ENCODE results near the gene SVBP. TPM values are rescaled to one million over a fixed set of nuclear protein-coding genes. Genes with fewer than 3 reads are reported as not detected.

SVBP gene
- total RNA-seq, 2 donors from 2014 or later = 15.0 to 42.5 TPM

DNA sequence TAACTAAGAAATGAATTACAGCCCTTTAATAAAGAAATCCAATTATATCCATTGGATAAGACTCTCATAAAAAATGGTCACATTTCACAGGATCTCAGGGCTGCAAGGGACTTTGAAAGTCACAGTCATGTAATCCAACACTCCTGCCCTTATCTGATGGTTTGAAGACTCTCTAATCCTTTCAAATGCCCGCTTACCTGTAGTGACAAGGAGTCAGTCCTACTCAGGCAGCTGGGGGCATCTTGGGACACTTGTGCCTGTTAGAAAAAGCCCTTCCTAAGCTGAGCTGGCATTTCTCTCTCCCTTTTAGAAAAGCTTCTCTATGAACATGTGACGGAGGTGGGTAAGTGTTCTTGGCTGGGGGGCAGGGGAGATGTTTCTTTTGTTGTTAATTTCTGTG, 18.2 kb upstream of the SVBP start:
- WGBS = 83% methylated on average over 2 of the region's 2 CpGs
- TF ChIP-seq POLR2AphosphoS5 (IDR thresholded peaks at IDR 0.05) (no peak), POLR2A (IDR thresholded peaks at IDR 0.05) (no peak)
- TF ChIP-seq, protein P1, sequence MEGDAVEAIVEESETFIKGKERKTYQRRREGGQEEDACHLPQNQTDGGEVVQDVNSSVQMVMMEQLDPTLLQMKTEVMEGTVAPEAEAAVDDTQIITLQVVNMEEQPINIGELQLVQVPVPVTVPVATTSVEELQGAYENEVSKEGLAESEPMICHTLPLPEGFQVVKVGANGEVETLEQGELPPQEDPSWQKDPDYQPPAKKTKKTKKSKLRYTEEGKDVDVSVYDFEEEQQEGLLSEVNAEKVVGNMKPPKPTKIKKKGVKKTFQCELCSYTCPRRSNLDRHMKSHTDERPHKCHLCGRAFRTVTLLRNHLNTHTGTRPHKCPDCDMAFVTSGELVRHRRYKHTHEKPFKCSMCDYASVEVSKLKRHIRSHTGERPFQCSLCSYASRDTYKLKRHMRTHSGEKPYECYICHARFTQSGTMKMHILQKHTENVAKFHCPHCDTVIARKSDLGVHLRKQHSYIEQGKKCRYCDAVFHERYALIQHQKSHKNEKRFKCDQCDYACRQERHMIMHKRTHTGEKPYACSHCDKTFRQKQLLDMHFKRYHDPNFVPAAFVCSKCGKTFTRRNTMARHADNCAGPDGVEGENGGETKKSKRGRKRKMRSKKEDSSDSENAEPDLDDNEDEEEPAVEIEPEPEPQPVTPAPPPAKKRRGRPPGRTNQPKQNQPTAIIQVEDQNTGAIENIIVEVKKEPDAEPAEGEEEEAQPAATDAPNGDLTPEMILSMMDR (IDR thresholded peaks at IDR 0.05) = no peak

DNA sequence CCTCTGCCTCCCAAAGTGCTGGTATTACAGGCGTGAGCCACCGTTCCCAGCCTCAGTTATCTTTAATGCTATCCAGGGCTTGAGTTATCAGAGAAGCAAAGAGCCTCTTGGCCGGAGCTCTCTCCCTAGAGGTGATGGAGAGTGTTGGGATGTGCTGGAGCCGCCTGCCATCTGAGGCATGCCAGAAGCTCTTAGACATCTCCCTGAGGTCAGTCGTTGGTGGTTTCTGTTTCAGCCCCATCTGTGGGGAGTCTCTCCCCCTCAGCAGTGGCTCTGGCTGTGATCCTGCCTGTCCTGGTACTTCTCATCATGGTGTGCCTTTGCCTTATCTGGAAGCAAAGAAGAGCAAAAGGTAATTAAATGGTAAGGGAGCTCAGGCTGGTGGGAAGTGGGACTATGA, 17.6 kb upstream of the SVBP start:
- Histone ChIP-seq H3K9me3 (no peaks in the 10 kb centered on the region), H3K36me3 (no peaks in the 10 kb centered on the region), H3K4me1 (replicated peaks) (no peaks in the 10 kb centered on the region), H3K27ac (no peak overlapping the region), H3K4me3 (no peak overlapping the region), H3K27me3 (replicated peaks; ENCODE audit: insufficient read depth) (no peaks in the 10 kb centered on the region)
- intact Hi-C loops (cut with DNase I) = no loop called here
- 84% methylated on average over 5 of the region's 5 CpGs for WGBS
- DNase-seq (ENCODE audit: low spot score) = no peak
- TF ChIP-seq, protein P1 (IDR thresholded peaks at IDR 0.05) = no peak
- no peak for TF ChIP-seq POLR2A (IDR thresholded peaks at IDR 0.05)
- TF ChIP-seq POLR2AphosphoS5 (IDR thresholded peaks at IDR 0.05) = no peak

More for the DNA sequence above, 18.2 kb upstream of the SVBP start:
- DNase-seq (ENCODE audit: low spot score) = no peak
- no peaks in the 10 kb centered on the region for H3K27me3 ChIP-seq (replicated peaks; ENCODE audit: insufficient read depth)
- H3K4me1 ChIP-seq (replicated peaks) = no peaks in the 10 kb centered on the region
- H3K27ac ChIP-seq = no peak overlapping the region
- H3K9me3 ChIP-seq = no peaks in the 10 kb centered on the region
- intact Hi-C loops (cut with DNase I) = no loop called here
- H3K4me3 ChIP-seq = no peak overlapping the region
- H3K36me3 ChIP-seq = no peaks in the 10 kb centered on the region

DNA sequence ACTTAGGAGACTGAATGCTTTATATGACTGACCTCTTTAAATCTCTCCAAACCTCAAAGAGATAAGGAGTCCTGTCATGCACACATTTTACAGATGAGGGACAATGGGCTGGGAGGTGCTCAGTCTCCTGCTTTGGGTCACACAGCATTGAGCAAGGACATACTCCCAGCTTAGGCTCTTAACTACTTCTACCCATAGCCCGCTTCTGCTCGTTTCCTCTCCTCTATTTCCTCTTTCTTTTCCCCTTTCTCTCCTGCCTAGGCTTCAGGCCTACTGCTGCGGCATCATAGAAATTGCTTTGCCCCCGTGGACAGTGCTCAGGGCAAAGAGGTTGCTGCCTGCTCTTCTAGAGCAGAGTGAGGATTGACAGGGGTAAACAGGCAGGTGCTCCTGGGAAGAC, 16.8 kb upstream of the SVBP start:
- intact Hi-C loops (cut with DNase I) = no loop called here
- Histone ChIP-seq H3K4me1 (replicated peaks) (no peaks in the 10 kb centered on the region), H3K9me3 (no peaks in the 10 kb centered on the region), H3K27ac (no peak overlapping the region), H3K36me3 (no peaks in the 10 kb centered on the region), H3K4me3 (no peak overlapping the region), H3K27me3 (replicated peaks; ENCODE audit: insufficient read depth) (no peaks in the 10 kb centered on the region)
- no peak for DNase-seq (ENCODE audit: low spot score)
- TF ChIP-seq POLR2AphosphoS5 (IDR thresholded peaks at IDR 0.05) (no peak), POLR2A (IDR thresholded peaks at IDR 0.05) (no peak)
- TF ChIP-seq, protein P1 (IDR thresholded peaks at IDR 0.05) = no peak
- 95% methylated on average over 4 of the region's 4 CpGs for WGBS

DNA sequence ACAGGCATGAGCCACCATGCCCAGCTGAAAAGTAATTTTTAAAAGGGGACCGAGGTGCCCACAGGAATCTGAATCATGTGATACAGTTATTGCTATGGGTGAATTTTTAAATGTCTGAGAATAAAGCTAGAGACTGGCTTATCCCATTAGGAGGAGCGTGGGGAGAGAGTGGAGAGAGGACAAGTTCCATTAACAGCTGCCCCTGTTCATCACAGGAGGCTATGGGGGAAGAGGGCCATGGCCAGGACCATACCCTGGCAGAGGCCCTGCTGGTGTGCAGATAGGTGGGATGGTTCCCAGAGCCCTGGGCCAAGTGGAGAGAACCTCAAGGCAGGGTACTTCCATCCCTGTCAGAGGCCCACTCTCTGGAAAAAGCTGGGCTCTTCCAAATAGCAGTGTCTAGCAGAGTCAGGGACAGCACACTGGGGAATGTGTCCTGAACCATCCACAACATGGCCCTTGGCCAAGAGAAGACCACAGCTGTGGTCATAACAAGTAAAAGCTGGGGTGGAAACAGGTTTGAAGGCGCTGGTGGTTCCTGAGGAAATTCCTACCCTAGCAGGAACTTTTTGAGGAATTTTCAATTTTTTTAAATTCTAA, 15.5 kb upstream of the SVBP start:
- Histone ChIP-seq H3K4me3 (no peak overlapping the region), H3K4me1 (replicated peaks) (no peaks in the 10 kb centered on the region), H3K27me3 (replicated peaks; ENCODE audit: insufficient read depth) (no peaks in the 10 kb centered on the region), H3K27ac (no peak overlapping the region), H3K9me3 (no peaks in the 10 kb centered on the region), H3K36me3 (no peaks in the 10 kb centered on the region)
- WGBS = 90% methylated on average over 3 of the region's 3 CpGs
- intact Hi-C loops (cut with DNase I) = no loop called here
- TF ChIP-seq POLR2A (IDR thresholded peaks at IDR 0.05) = no peak
- TF ChIP-seq POLR2AphosphoS5 (IDR thresholded peaks at IDR 0.05) = no peak
- DNase-seq (ENCODE audit: low spot score) = no peak

DNA sequence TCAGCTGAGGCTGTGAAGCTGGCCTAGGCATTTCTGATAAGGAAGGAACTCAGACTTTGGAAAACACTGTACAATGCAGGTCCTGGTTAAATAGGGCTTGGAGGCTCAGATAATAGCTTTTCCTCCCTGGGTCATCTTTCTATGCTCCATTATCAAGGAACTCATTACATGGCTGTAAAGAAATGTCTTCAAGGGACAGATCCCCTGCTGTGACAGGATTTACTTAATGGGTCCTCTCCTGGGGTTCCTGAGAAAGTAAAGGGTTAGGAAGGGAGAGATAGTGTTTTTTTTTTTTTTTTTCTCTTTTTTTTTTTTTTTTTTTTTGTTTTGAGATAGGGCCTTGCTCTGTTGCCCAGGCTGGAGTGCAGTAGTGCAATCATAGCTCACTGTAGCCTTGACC, 14.1 kb upstream of the SVBP start:
- H3K9me3 ChIP-seq = no peaks in the 10 kb centered on the region
- TF ChIP-seq POLR2AphosphoS5 (IDR thresholded peaks at IDR 0.05) (no peak), POLR2A (IDR thresholded peaks at IDR 0.05) (no peak)
- TF ChIP-seq, protein P1 (IDR thresholded peaks at IDR 0.05) = no peak
- H3K36me3 ChIP-seq = no peaks in the 10 kb centered on the region
- no peak for DNase-seq (ENCODE audit: low spot score)
- H3K27ac ChIP-seq = no peak overlapping the region
- intact Hi-C loops (cut with DNase I) = no loop called here
- H3K4me1 ChIP-seq (replicated peaks) = no peaks in the 10 kb centered on the region
- H3K27me3 ChIP-seq (replicated peaks; ENCODE audit: insufficient read depth) = no peaks in the 10 kb centered on the region
- H3K4me3 ChIP-seq = no peak overlapping the region
